Activated naive CD8-positive, alpha-beta T cell (primary cell): ENCODE data around the gene ZNF324.
"Not testable (repeated sequence)": the region's sequence is repeated elsewhere in the genome, so short reads cannot be mapped to it uniquely, and the experiment has no call there.

Experiments used
- H3K27ac Mint-ChIP-seq: one replicate; pipeline ENCODE4 v1.8.0; 2021; ENCODE audit warnings: mixed read lengths
- H3K27me3 Mint-ChIP-seq: one replicate; pipeline ENCODE4 v1.8.0; 2021; ENCODE audit warnings: mixed read lengths
- H3K36me3 Mint-ChIP-seq: one replicate; pipeline ENCODE4 v1.8.0; 2021; ENCODE audit warnings: mixed read lengths
- H3K4me1 Mint-ChIP-seq: one replicate; pipeline ENCODE4 v1.8.0; 2021; ENCODE audit warnings: low read depth, mixed read lengths
- H3K4me3 Mint-ChIP-seq: one replicate; pipeline ENCODE4 v1.8.0; 2021; ENCODE audit warnings: mild to moderate bottlenecking, mixed read lengths
- H3K9me3 Mint-ChIP-seq: one replicate; pipeline ENCODE4 v1.8.0; 2021; ENCODE audit warnings: low read depth, mixed read lengths

Gene ZNF324

DNA sequence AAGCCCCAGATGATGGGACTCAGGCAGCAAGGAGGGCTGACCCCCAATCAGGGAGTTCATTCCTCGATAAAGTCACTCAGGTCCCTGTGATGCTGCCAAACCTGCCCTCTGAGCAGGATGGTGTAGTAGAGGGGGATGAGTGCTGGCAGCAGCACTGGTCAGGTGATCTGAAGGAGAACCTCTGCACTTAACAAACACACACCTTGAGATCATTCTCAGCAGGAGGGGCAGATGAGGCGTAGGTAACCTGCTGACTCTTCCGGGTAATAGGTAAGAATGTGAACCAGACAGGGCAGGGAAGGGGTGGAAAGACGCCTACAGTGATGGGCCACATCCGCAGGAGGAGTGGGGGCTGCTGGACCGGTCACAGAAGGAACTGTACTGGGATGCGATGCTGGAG is 12.4 kb downstream of the ZNF324 start:
- Mint-ChIP-seq H3K27me3 (no peaks in the 10 kb centered on the region), H3K4me1 (peaks cover 11% of the 10 kb centered on the region), H3K4me3 (no peak overlapping the region), H3K36me3 (peaks cover 2% of the 10 kb centered on the region), H3K9me3 (no peaks in the 10 kb centered on the region), H3K27ac (no peak overlapping the region)

- H3K27me3 Mint-ChIP-seq = no peaks in the 10 kb centered on the region
- no peaks in the 10 kb centered on the region for H3K9me3 Mint-ChIP-seq
- H3K36me3 Mint-ChIP-seq = peaks cover 2% of the 10 kb centered on the region
- no peak overlapping the region for H3K4me3 Mint-ChIP-seq
- no peak overlapping the region for H3K27ac Mint-ChIP-seq
- H3K4me1 Mint-ChIP-seq = peaks cover 11% of the 10 kb centered on the region
Measured at GRCh38 chr19:58479736-58480480, 13.0 kb downstream of the ZNF324 start.

DNA sequence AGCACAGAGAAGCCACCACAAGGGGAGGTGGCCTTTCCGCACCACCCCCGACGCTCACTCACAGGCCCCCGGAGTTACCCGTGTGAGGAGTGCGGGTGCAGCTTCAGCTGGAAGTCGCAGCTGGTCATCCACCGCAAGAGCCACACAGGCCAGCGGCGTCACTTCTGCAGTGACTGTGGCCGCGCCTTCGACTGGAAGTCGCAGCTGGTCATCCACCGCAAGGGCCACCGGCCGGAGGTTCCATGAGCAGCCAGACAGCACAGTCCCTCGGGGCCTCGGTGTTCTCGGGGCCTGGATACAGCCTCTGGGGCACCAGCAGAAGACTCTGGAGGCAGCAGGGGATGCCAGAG is 13.6 kb downstream of the ZNF324 start:
- Mint-ChIP-seq H3K36me3 (peaks cover 2% of the 10 kb centered on the region), H3K4me3 (no peak overlapping the region), H3K27ac (no peak overlapping the region), H3K4me1 (peaks cover 7% of the 10 kb centered on the region), H3K9me3 (no peaks in the 10 kb centered on the region), H3K27me3 (no peaks in the 10 kb centered on the region)

DNA sequence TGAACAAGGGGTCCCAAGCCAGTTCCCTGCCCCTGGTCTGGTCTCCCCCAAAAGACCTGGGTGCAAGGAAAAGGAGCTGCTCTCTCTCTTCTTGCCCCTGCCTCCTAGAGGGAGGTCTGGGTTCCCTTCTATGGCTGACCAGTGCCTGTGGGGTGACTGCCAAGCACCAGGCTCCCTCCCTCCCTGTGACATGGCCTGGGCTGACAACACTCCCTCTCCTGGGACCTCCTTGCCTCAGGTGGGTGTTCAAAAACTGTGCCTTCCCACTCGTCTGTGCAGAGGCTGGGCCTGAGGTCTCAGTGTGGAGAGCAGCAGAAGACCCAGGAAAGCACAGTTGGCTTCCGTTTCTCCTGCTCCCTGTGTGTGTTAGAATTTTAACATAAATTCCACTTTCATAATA is 14.0 kb downstream of the ZNF324 start:
- Mint-ChIP-seq H3K27ac (no peak overlapping the region), H3K27me3 (no peaks in the 10 kb centered on the region), H3K4me1 (peaks cover 7% of the 10 kb centered on the region), H3K36me3 (peaks cover 2% of the 10 kb centered on the region), H3K9me3 (no peaks in the 10 kb centered on the region), H3K4me3 (no peak overlapping the region)

GRCh38 chr19:58482372-58482771 is 15.5 kb downstream of the ZNF324 start:
- Mint-ChIP-seq H3K9me3 (no peaks in the 10 kb centered on the region), H3K4me3 (no peak overlapping the region), H3K27me3 (no peaks in the 10 kb centered on the region), H3K36me3 (peaks cover 2% of the 10 kb centered on the region), H3K27ac (no peak overlapping the region), H3K4me1 (no peaks in the 10 kb centered on the region)

GRCh38 chr19:58483776-58484175 is 16.9 kb downstream of the ZNF324 start:
- peaks cover under 1% of the 10 kb centered on the region for H3K4me1 Mint-ChIP-seq
- H3K27ac Mint-ChIP-seq = no peak overlapping the region
- no peaks in the 10 kb centered on the region for H3K9me3 Mint-ChIP-seq
- no peak overlapping the region for H3K4me3 Mint-ChIP-seq
- peaks cover 2% of the 10 kb centered on the region for H3K36me3 Mint-ChIP-seq
- H3K27me3 Mint-ChIP-seq = no peaks in the 10 kb centered on the region

DNA sequence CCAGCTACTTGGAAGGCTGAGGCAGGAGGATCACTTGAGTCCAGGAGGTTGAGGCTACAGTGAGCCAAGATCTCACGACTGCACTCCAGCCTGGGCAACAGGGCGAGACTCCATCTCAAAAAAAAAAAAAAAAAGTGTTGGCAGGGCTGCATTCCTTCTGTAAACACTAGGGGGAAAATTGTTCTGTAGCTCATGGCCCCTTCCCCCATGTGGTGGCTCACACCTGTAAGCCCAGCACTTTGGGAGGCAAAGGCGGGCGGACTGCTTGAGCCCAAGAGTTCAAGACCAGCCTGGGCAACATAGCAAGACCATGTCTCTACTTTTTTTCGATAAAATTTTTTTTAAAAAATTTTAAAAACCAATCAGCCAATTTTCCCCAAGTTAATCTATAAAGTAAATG is 17.5 kb downstream of the ZNF324 start:
- not testable (repeated sequence) for H3K9me3 Mint-ChIP-seq, H3K4me1 Mint-ChIP-seq, H3K36me3 Mint-ChIP-seq, H3K27me3 Mint-ChIP-seq, H3K27ac Mint-ChIP-seq, H3K4me3 Mint-ChIP-seq

- H3K9me3 Mint-ChIP-seq = no peaks in the 10 kb centered on the region
- H3K36me3 Mint-ChIP-seq = peaks cover 6% of the 10 kb centered on the region
- H3K4me1 Mint-ChIP-seq = peaks cover 7% of the 10 kb centered on the region
- H3K27ac Mint-ChIP-seq = no peak overlapping the region
- no peaks in the 10 kb centered on the region for H3K27me3 Mint-ChIP-seq
- no peak overlapping the region for H3K4me3 Mint-ChIP-seq
Measured at GRCh38 chr19:58491393-58491792, 24.5 kb downstream of the ZNF324 start.

DNA sequence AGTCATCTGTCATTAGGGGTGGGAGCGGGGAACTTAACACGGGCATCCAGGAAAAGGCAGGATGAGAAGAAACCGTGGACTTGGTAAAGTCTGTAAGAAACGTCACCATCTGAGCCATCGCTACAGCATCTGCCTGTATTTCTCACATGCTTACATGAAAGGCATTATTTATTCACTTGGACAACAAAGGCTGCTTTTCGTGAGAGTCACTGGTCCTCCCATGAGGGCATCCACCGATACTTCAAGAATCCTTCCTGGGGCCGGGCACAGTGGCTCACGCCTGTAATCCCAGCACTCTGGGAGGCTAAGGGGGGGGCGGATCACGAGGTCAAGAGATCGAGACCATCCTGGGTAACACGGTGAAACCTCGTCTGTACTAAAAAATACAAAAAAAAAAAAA is 25.4 kb downstream of the ZNF324 start:
- Mint-ChIP-seq H3K27ac (no peak overlapping the region), H3K27me3 (no peaks in the 10 kb centered on the region), H3K4me1 (peaks cover 12% of the 10 kb centered on the region), H3K9me3 (no peaks in the 10 kb centered on the region), H3K4me3 (no peak overlapping the region), H3K36me3 (peaks cover 6% of the 10 kb centered on the region)

GRCh38 chr19:58497634-58498170 is 30.8 kb downstream of the ZNF324 start:
- Mint-ChIP-seq H3K36me3 (no peaks in the 10 kb centered on the region), H3K9me3 (peaks cover 5% of the 10 kb centered on the region), H3K4me1 (peaks cover 24% of the 10 kb centered on the region), H3K27ac (no peak overlapping the region), H3K4me3 (peak overlapping the region; percentile 99), H3K27me3 (no peaks in the 10 kb centered on the region)

DNA sequence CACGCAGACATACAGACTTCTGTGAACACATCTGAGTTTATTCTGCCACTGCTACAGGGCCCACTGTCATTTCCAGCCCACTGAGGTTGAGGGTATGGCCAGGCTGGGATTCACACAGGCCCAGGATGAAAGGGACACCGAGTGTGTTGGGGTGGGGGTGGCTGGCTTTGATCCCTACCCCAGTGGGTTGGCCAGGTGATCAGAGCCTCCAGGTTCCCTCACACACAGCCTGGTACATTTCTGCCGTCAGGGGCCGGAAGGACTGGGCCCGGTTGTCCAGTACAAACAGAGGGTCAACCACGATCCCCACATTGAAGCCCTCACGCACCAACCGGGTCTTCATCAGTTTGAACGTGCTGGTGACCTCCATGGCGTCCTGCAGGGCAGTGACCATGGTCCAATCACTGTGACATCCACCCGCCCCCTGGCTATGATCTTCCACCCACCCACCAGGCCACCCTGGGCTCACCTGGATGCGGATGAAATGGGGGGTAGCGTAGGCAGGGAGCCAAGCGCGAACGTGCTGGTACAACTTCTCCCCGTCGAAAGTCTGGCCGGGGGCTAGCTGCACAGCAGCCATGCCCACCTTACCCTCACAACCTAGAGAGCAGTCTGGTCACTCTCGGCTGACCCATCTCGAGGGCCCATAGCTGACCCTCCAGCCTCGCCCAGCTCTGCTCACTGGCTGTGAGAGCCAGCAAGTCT is 31.6 kb downstream of the ZNF324 start:
- Mint-ChIP-seq H3K27ac (peak overlapping the region; percentile 99), H3K4me1 (peaks cover 24% of the 10 kb centered on the region), H3K27me3 (no peaks in the 10 kb centered on the region), H3K36me3 (no peaks in the 10 kb centered on the region), H3K4me3 (peak overlapping the region; percentile 99), H3K9me3 (peaks cover 5% of the 10 kb centered on the region)

- Mint-ChIP-seq H3K27ac (peak overlapping the region; percentile 99), H3K27me3 (no peaks in the 10 kb centered on the region), H3K4me1 (peaks cover 24% of the 10 kb centered on the region), H3K9me3 (peaks cover 5% of the 10 kb centered on the region), H3K36me3 (no peaks in the 10 kb centered on the region), H3K4me3 (peak overlapping the region; percentile 99)
Measured at GRCh38 chr19:58499021-58499927, 32.4 kb downstream of the ZNF324 start.

GRCh38 chr19:58500242-58500641 is 33.4 kb downstream of the ZNF324 start:
- peaks cover 5% of the 10 kb centered on the region for H3K9me3 Mint-ChIP-seq
- peaks cover 24% of the 10 kb centered on the region for H3K4me1 Mint-ChIP-seq
- no peaks in the 10 kb centered on the region for H3K36me3 Mint-ChIP-seq
- H3K27me3 Mint-ChIP-seq = no peaks in the 10 kb centered on the region
- no peak overlapping the region for H3K27ac Mint-ChIP-seq
- peak overlapping the region; percentile 99 for H3K4me3 Mint-ChIP-seq

DNA sequence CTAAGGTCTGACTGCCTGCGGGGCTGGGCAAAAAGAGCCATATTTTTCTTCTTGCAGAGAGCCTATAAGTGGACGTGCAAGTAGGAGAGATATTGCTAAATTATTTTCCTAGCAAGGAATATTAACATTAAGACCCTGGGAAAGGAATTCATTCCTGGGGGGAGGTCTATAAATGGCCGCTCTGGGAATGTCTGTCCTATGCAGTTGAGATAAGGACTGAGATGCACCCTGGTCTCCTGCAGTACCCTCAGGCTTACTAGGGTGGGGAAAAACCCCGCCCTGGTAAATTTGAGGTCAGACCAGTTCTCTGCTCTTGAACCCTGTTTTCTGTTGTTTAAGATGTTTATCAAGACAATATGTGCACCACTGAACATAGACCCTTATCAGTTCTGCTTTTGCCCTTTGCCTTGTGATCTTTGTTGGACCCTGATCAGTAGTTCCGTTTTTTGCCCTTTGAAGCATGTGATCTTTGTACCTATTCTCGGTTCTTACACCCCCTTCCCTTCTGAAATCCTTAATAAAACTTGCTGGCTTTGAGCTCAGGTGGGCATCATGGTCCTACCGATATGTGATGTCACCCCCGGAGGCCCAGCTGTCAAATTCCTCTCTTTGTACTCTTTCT is 40.8 kb downstream of the ZNF324 start:
- H3K36me3 Mint-ChIP-seq, H3K4me3 Mint-ChIP-seq, H3K27me3 Mint-ChIP-seq, H3K9me3 Mint-ChIP-seq, H3K27ac Mint-ChIP-seq, H3K4me1 Mint-ChIP-seq: not testable (repeated sequence)
